Midbrain (tissue), 1 donor: ENCODE data around the gene GJA3.

Experiments
- DNase-seq: peaks from one replicate; lab custom pipeline; 2025; lab: John Stamatoyannopoulos, UW

GJA3 gene

GRCh38 chr13:20128459-20128931, 32.4 kb downstream of the GJA3 start:
- DNase-seq, result no peak

- peak; percentile 65 for DNase-seq
Observed at GRCh38 chr13:20127562-20128458, 33.0 kb downstream of the GJA3 start.

- DNase-seq, result no peak
Observed at GRCh38 chr13:20127262-20127561, 33.6 kb downstream of the GJA3 start.

GRCh38 chr13:20126541-20127261, 34.2 kb downstream of the GJA3 start:
- no peak for DNase-seq

GRCh38 chr13:20125783-20126165, 35.1 kb downstream of the GJA3 start:
- no peak for DNase-seq

GRCh38 chr13:20125129-20125782, 35.6 kb downstream of the GJA3 start:
- DNase-seq, result peak; percentile 35

GRCh38 chr13:20124303-20124702, 36.5 kb downstream of the GJA3 start:
- DNase-seq, result no peak

GRCh38 chr13:20121159-20121525, 39.7 kb downstream of the GJA3 start:
- no peak for DNase-seq

- no peak for DNase-seq
Observed at GRCh38 chr13:20119960-20120359, 40.9 kb downstream of the GJA3 start.

- peak; percentile 66 for DNase-seq
Observed at GRCh38 chr13:20118268-20119140, 42.3 kb downstream of the GJA3 start.

- no peak for DNase-seq
Observed at GRCh38 chr13:20116213-20116612, 44.6 kb downstream of the GJA3 start.

GRCh38 chr13:20114066-20114610, 46.7 kb downstream of the GJA3 start:
- DNase-seq, result no peak

- DNase-seq, result no peak
Observed at GRCh38 chr13:20109037-20109436, 51.8 kb downstream of the GJA3 start.

- no peak for DNase-seq
Observed at GRCh38 chr13:20106742-20107141, 54.1 kb downstream of the GJA3 start.

- DNase-seq, result no peak
Observed at GRCh38 chr13:20105161-20105689, 55.6 kb downstream of the GJA3 start.

GRCh38 chr13:20102525-20103180, 58.2 kb downstream of the GJA3 start:
- DNase-seq, result peak; percentile 48

- DNase-seq, result no peak
Observed at GRCh38 chr13:20101467-20102316, 59.2 kb downstream of the GJA3 start.

- no peak for DNase-seq
Observed at GRCh38 chr13:20099319-20099718, 61.5 kb downstream of the GJA3 start.

- no peak for DNase-seq
Observed at GRCh38 chr13:20093951-20094350, 66.9 kb downstream of the GJA3 start.

- DNase-seq, result no peak
Observed at GRCh38 chr13:20090349-20090748, 70.5 kb downstream of the GJA3 start.
